ENCODE data around the gene MLYCD.

MLYCD gene

GRCh38 chr16:83925095-83925905, 26.4 kb downstream of the MLYCD start:
- DNase-seq (ENCODE audit: low read depth in 2 of 3, low spot score in 1 of 3): no peak

- DNase-seq (ENCODE audit: low read depth in 2 of 3, low spot score in 1 of 3): no peak
Measured at GRCh38 chr16:83925957-83926725, 27.2 kb downstream of the MLYCD start.

- peak; percentile 36 to 70 (median 52) for DNase-seq (ENCODE audit: low read depth in 2 of 3, low spot score in 1 of 3)
Measured at GRCh38 chr16:83926726-83927397, 27.9 kb downstream of the MLYCD start.

GRCh38 chr16:83928341-83929055, 29.6 kb downstream of the MLYCD start:
- no peak for DNase-seq (ENCODE audit: low read depth in 2 of 3, low spot score in 1 of 3)

GRCh38 chr16:83929811-83930555, 31.1 kb downstream of the MLYCD start:
- DNase-seq (ENCODE audit: low read depth in 2 of 3, low spot score in 1 of 3): no peak

GRCh38 chr16:83930730-83931500, 32.0 kb downstream of the MLYCD start:
- DNase-seq (ENCODE audit: low read depth in 2 of 3, low spot score in 1 of 3): no peak

- DNase-seq (ENCODE audit: low read depth in 2 of 3, low spot score in 1 of 3): no peak
Measured at GRCh38 chr16:83931556-83931955, 32.6 kb downstream of the MLYCD start.

- DNase-seq (ENCODE audit: low read depth in 2 of 3, low spot score in 1 of 3): no peak
Measured at GRCh38 chr16:83932304-83932703, 33.4 kb downstream of the MLYCD start.

- DNase-seq (ENCODE audit: low read depth in 2 of 3, low spot score in 1 of 3): no peak
Measured at GRCh38 chr16:83932955-83933673, 34.2 kb downstream of the MLYCD start.

GRCh38 chr16:83933885-83934683, 35.2 kb downstream of the MLYCD start:
- DNase-seq (ENCODE audit: low read depth in 2 of 3, low spot score in 1 of 3): no peak

- no peak for DNase-seq (ENCODE audit: low read depth in 2 of 3, low spot score in 1 of 3)
Measured at GRCh38 chr16:83934684-83934977, 35.7 kb downstream of the MLYCD start.

- no peak for DNase-seq (ENCODE audit: low read depth in 2 of 3, low spot score in 1 of 3)
Measured at GRCh38 chr16:83935005-83935857, 36.3 kb downstream of the MLYCD start.

GRCh38 chr16:83935858-83936255, 36.9 kb downstream of the MLYCD start:
- no peak for DNase-seq (ENCODE audit: low read depth in 2 of 3, low spot score in 1 of 3)

- DNase-seq (ENCODE audit: low read depth in 2 of 3, low spot score in 1 of 3): no peak
Measured at GRCh38 chr16:83936581-83937165, 37.8 kb downstream of the MLYCD start.

GRCh38 chr16:83937267-83937666, 38.4 kb downstream of the MLYCD start:
- DNase-seq (ENCODE audit: low read depth in 2 of 3, low spot score in 1 of 3): no peak

GRCh38 chr16:83937922-83938885, 39.3 kb downstream of the MLYCD start:
- DNase-seq (ENCODE audit: low read depth in 2 of 3, low spot score in 1 of 3): no peak
